Endothelial cell of umbilical vein (primary cell): ENCODE results near the gene SOX9. TPM values are rescaled to one million over a fixed set of nuclear protein-coding genes. Genes with fewer than 3 reads are reported as not detected.

Experiments used
- BruUV-seq: library from RNA; stranded (reverse); fragments of 400-500 nt; replicated peaks from 2 replicates; lab custom pipeline; 2021; lab: Mats Ljungman, UMichigan
- CTCF ChIA-PET: fragments of 300-600, 350-600 bp; sonication (Branson Sonifier 250); formaldehyde crosslinking; loops from one replicate; lab custom pipeline; 2021; ENCODE audit warnings: antibody characterized with exemption, inconsistent platforms; lab: Charles Lee
- POLR2A ChIA-PET: fragments of 300-600, 350-600 bp; sonication (Branson Sonifier 250); formaldehyde crosslinking; loops from one replicate; lab custom pipeline; 2021; ENCODE audit warnings: antibody characterized with exemption, inconsistent platforms; lab: Charles Lee
- DNase-seq: peaks from one replicate; pipeline ENCODE4 v3.0.0-alpha.2; 2011; ENCODE audit warnings: low read depth, low spot score
- FAIRE-seq: peaks from 2 replicates; lab custom pipeline; 2011; peaks lifted over from hg19 to GRCh38; lab: Jason Lieb, UNC
- H2AFZ ChIP-seq: 2 replicates; pipeline ENCODE4 v1.6.0; 2012; ENCODE audit warnings: low read depth, low read length, control low read depth, inconsistent platforms
- H3K27ac ChIP-seq: 2 replicates; pipeline ENCODE4 v1.5.1; 2011; ENCODE audit warnings: low read depth, mild to moderate bottlenecking, control low read depth, low read length, moderate library complexity; ENCODE audit not compliant: insufficient read depth
- H3K27me3 ChIP-seq, 2 experiments: 2 replicates each; pipeline versions ENCODE4 v1.6.0 to v1.6.1; 2011; ENCODE audit warnings: low read length in 2 of 2, mixed read lengths in 1 of 2; ENCODE audit not compliant: control insufficient read depth in 2 of 2, insufficient read depth in 2 of 2
- H3K36me3 ChIP-seq, 2 experiments: 2 replicates in 1 of 2; 3 replicates in 1 of 2; pipeline ENCODE4 v1.5.1; 2011; ENCODE audit warnings: low read length in 2 of 2, mild to moderate bottlenecking in 1 of 2, moderate library complexity in 1 of 2; ENCODE audit not compliant: control insufficient read depth in 2 of 2, insufficient read depth in 2 of 2; ENCODE audit errors: extremely low read depth in 1 of 2
- H3K4me1 ChIP-seq: 3 replicates; pipeline ENCODE4 v1.5.1; 2011; ENCODE audit warnings: mild to moderate bottlenecking, low read length; ENCODE audit not compliant: control insufficient read depth, insufficient read depth; ENCODE audit errors: extremely low read depth
- H3K4me2 ChIP-seq: 2 replicates; pipeline ENCODE4 v1.6.1; 2011; ENCODE audit warnings: low read length, control low read depth, mixed read lengths; ENCODE audit not compliant: insufficient read depth
- H3K4me3 ChIP-seq, 3 experiments: fragments of 200-600 bp in 1 of 3; sonication (generic), shearing (Covaris generic) in 1 of 3; replicated peaks in 1 of 3; 2 replicates each; pipeline ENCODE4 v1.5.1; 2011 to 2016; ENCODE audit warnings: control low read depth in 3 of 3, low read length in 3 of 3, mild to moderate bottlenecking in 2 of 3, inconsistent platforms in 1 of 3, low read depth in 1 of 3, moderate library complexity in 1 of 3; ENCODE audit not compliant: insufficient read depth in 1 of 3
- H3K79me2 ChIP-seq: 2 replicates; pipeline ENCODE4 v1.6.0; 2012; ENCODE audit warnings: low read length, inconsistent platforms; ENCODE audit not compliant: control insufficient read depth, insufficient read depth
- H3K9ac ChIP-seq: replicated peaks from 2 replicates; pipeline ENCODE3; 2011; ENCODE audit warnings: low read length, control low read depth; ENCODE audit not compliant: insufficient read depth; ENCODE audit errors: extremely low read depth
- H3K9me1 ChIP-seq: replicated peaks from 3 replicates; pipeline ENCODE4 v1.6.0; 2011; ENCODE audit warnings: mild to moderate bottlenecking, low read length; ENCODE audit not compliant: control insufficient read depth, insufficient read depth; ENCODE audit errors: extremely low read depth
- H3K9me3 ChIP-seq: replicated peaks from 2 replicates; pipeline ENCODE4 v1.5.1; 2012; ENCODE audit warnings: low read length, inconsistent platforms; ENCODE audit not compliant: control insufficient read depth, insufficient read depth
- H4K20me1 ChIP-seq: replicated peaks from 2 replicates; pipeline ENCODE3; 2011; ENCODE audit warnings: mild to moderate bottlenecking, low read length; ENCODE audit not compliant: control insufficient read depth, insufficient read depth; ENCODE audit errors: extremely low read depth
- EZH2 ChIP-seq: IDR thresholded peaks from 2 replicates; pipeline ENCODE4 v1.6.1; 2012; ENCODE audit warnings: borderline replicate concordance, low read depth, mild to moderate bottlenecking, moderate library complexity, low read length, inconsistent platforms; ENCODE audit not compliant: severe bottlenecking
- FOS ChIP-seq: IDR thresholded peaks from 2 replicates; pipeline ENCODE4 v1.6.1; 2011; ENCODE audit warnings: mild to moderate bottlenecking, low read length, moderate library complexity, borderline replicate concordance; ENCODE audit not compliant: insufficient read depth
- GATA2 ChIP-seq: IDR thresholded peaks from 2 replicates; pipeline ENCODE4 v1.7.0; 2011; ENCODE audit warnings: low read depth, mild to moderate bottlenecking, moderate library complexity, mixed read lengths, low read length; ENCODE audit not compliant: insufficient read length, insufficient read depth
- JUN ChIP-seq: IDR thresholded peaks from 2 replicates; pipeline ENCODE4 v1.6.1; 2011; ENCODE audit warnings: borderline replicate concordance, low read depth; ENCODE audit not compliant: insufficient read length, insufficient read depth
- MYC ChIP-seq: IDR thresholded peaks from one replicate; pipeline ENCODE4 v1.6.1; 2011; ENCODE audit warnings: mild to moderate bottlenecking, low read depth, low read length
- POLR2A ChIP-seq: IDR thresholded peaks from 2 replicates; pipeline ENCODE4 v1.6.1; 2012; ENCODE audit warnings: low read depth, mild to moderate bottlenecking, control low read depth, low read length
- POLR2AphosphoS5 ChIP-seq: IDR thresholded peaks from 2 replicates; pipeline ENCODE4 v1.6.1; 2012; ENCODE audit warnings: low read depth, mild to moderate bottlenecking, control low read depth, low read length, moderate library complexity; ENCODE audit not compliant: insufficient read depth
- dilution Hi-C: fragments of 300-500 bp; cut with MboI; formaldehyde crosslinking; loops from one replicate; pipeline ENCODE4 v1.15.0; 2019; ENCODE audit warnings: low sequenced_read_pairs; ENCODE audit not compliant: extremely low pct_ligation_motif_present
- intact Hi-C: fragments of 100-400 bp; cut with micrococcal nuclease; formaldehyde crosslinking; loops from one replicate; pipeline ENCODE4 v1.10.0; 2022
- polyA plus RNA-seq, 4 experiments: library from polyadenylated mRNA; depleted of rRNA in 3 of 4; stranded (reverse) in 3 of 4; unstranded in 1 of 4; fragments of >200 nt; gene quantifications; 2 replicates each; pipeline versions ENCODE4 v1.2.1 to v1.2.3, GENCODE V29; 2011 to 2012; ENCODE audit warnings: missing spikeins in 1 of 4
- total RNA-seq: library from RNA; stranded (reverse); gene quantifications from 2 replicates; pipeline ENCODE4 v1.2.3, GENCODE V29; 2021
- TF ChIP-seq, protein P1 (sequence below), 2 donors: IDR thresholded peaks; 1 replicate in 1 of 2; 2 replicates in 1 of 2; pipeline ENCODE4 v1.5.1; 2011; ENCODE audit warnings: low read length in 2 of 2, mild to moderate bottlenecking in 2 of 2, moderate library complexity in 2 of 2, control low read depth in 1 of 2, inconsistent platforms in 1 of 2, low read depth in 1 of 2; ENCODE audit not compliant: insufficient read depth in 1 of 2; ENCODE audit errors: extremely low read depth in 1 of 2
- TF ChIP-seq, protein P2 (sequence below): IDR thresholded peaks from 2 replicates; pipeline ENCODE4 v1.6.1; 2011; ENCODE audit not compliant: insufficient read depth, insufficient read length

Gene SOX9
- total and polyA plus RNA-seq, 2 donors (not counting 3 experiments of a cell fraction or from before 2014, with no cell fraction given) = not detected

DNA sequence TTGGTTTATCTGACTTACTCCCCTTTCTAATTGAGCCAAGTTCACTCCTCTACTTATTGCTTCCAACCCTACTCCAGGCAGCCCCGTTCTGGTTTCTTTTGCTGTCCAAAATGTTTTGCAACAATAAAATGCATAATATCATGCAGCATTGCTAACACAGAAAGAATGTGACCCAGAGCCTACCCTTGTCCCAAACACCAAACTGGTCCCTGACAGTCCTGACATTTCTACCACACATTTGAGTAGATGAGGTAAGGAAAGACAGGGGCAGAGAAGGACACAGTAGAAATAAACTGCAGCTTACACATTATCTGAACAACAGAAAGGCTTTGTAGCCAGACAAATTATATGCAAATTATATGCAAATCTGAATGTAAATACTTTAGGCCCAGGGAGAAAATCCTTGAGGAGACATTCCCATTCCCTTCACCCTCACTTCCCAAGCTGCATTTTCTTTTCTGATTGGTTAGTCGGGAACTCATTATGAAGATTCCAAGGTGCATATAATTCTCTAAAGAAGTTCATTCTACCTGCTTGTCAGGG lies 31.6 kb downstream of the SOX9 start:
- FAIRE-seq = no peak
- H3K79me2 ChIP-seq = no peaks in the 10 kb centered on the region
- CTCF ChIA-PET = no interaction called here
- dilution Hi-C loops (no loop called here), intact Hi-C loops (no loop called here)
- no peak for DNase-seq
- no peaks in the 10 kb centered on the region for H4K20me1 ChIP-seq
- H3K27me3 ChIP-seq = no peaks in the 10 kb centered on the region
- POLR2A ChIA-PET = no interaction called here
- no peak overlapping the region for H3K4me3 ChIP-seq
- H3K4me2 ChIP-seq = no peak overlapping the region
- H3K4me1 ChIP-seq = no peaks in the 10 kb centered on the region
- H3K9ac ChIP-seq = no peak overlapping the region
- TF ChIP-seq POLR2A (no peak), JUN (no peak), FOS (no peak), POLR2AphosphoS5 (no peak), GATA2 (no peak), MYC (no peak), EZH2 (no peak)
- TF ChIP-seq, protein P1, sequence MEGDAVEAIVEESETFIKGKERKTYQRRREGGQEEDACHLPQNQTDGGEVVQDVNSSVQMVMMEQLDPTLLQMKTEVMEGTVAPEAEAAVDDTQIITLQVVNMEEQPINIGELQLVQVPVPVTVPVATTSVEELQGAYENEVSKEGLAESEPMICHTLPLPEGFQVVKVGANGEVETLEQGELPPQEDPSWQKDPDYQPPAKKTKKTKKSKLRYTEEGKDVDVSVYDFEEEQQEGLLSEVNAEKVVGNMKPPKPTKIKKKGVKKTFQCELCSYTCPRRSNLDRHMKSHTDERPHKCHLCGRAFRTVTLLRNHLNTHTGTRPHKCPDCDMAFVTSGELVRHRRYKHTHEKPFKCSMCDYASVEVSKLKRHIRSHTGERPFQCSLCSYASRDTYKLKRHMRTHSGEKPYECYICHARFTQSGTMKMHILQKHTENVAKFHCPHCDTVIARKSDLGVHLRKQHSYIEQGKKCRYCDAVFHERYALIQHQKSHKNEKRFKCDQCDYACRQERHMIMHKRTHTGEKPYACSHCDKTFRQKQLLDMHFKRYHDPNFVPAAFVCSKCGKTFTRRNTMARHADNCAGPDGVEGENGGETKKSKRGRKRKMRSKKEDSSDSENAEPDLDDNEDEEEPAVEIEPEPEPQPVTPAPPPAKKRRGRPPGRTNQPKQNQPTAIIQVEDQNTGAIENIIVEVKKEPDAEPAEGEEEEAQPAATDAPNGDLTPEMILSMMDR (IDR thresholded peaks at IDR 0.05; ENCODE audit: extremely low read depth in 1 of 2, insufficient read depth in 1 of 2, low read depth in 1 of 2, low read length in 2 of 2) = no peak
- TF ChIP-seq, protein P2, sequence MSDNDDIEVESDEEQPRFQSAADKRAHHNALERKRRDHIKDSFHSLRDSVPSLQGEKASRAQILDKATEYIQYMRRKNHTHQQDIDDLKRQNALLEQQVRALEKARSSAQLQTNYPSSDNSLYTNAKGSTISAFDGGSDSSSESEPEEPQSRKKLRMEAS = no peak
- H3K36me3 ChIP-seq = no peaks in the 10 kb centered on the region
- H3K27ac ChIP-seq = no peak overlapping the region
- no peak overlapping the region for H2AFZ ChIP-seq
- H3K9me1 ChIP-seq = no peaks in the 10 kb centered on the region
- H3K9me3 ChIP-seq = peaks cover 2% of the 10 kb centered on the region
- no TSS peak for BruUV-seq
